ENCODE data around the gene MRE11.
"Not testable (repeated sequence)": the region's sequence is repeated elsewhere in the genome, so short reads cannot be mapped to it uniquely, and the experiment has no call there.

The MRE11 gene

DNA sequence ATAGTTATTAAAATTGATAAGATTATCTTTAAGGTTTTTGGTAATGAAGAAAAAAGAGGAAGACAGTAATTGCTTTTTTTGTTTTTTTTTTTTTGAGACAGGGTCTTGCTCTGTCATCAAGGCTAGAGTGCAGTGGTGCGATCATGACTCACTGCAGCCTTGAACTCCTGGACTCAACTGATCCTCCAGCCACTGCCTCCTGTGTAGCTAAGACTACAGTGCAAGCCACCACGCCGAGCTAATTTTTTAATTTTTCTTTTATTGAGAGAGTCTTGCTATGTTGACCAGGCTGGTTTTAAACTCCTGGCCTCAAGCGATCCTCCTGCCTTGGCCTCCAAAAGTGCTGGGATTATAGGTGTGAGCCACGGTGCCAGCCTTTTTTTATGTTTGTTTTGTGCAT lies 12.9 kb upstream of the MRE11 start:
- H3K4me3 ChIP-seq (ENCODE audit: low read length in 2 of 2); H3K4me1 ChIP-seq (ENCODE audit: control insufficient read depth in 2 of 2, insufficient read depth in 2 of 2, low read length in 2 of 2); H3K9ac ChIP-seq (ENCODE audit: low read depth in 1 of 2, low read length in 2 of 2): not testable (repeated sequence)

DNA sequence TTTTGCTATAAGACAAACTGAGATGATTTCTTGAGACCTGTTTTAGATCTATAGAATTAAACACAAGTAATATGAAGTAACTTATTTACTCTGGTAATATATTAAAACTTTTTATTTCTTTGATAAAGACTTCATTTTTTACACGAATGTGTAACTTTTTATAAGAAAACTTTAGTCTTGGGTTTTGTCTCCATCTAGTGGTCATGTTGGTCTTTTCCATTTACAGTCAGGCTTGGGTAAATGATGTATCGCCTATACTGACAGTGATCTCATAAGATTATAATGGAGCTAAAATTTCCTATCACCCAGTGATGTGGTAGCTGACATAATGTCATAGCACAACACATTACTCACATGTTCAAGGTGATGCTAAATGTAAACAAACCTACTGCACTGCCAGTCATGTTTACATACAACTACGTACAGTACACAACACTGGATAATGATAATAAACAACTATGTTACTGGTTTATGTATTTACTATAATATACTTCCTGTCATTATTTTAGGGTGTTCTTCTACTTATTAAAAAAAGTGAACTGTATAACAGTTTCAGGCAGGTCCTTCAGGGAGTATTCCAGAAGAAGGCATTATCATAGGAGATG lies 11.1 kb upstream of the MRE11 start:
- Histone ChIP-seq H3K4me3 (ENCODE audit: low read length in 2 of 2) (no peak overlapping the region), H3K27ac (ENCODE audit: low read depth in 2 of 2, low read length in 2 of 2) (no peak overlapping the region), H3K27me3 (ENCODE audit: control insufficient read depth in 2 of 2, insufficient read depth in 2 of 2, low read length in 2 of 2) (no peaks in the 10 kb centered on the region), H3K4me1 (ENCODE audit: control insufficient read depth in 2 of 2, insufficient read depth in 2 of 2, low read length in 2 of 2) (no peaks in the 10 kb centered on the region), H3K9ac (ENCODE audit: low read depth in 1 of 2, low read length in 2 of 2) (no peak overlapping the region), H3K9me3 (ENCODE audit: control insufficient read depth in 2 of 2, low read length in 2 of 2) (no peaks in the 10 kb centered on the region), H3K36me3 (ENCODE audit: control insufficient read depth in 2 of 2, insufficient read depth in 2 of 2, low read length in 2 of 2) (peaks cover 11 to 15% of the 10 kb centered on the region in 2 donors)

More for the DNA sequence above, 12.9 kb upstream of the MRE11 start:
- not testable (repeated sequence) for H3K9me3 ChIP-seq (ENCODE audit: control insufficient read depth in 2 of 2, low read length in 2 of 2); H3K27ac ChIP-seq (ENCODE audit: low read depth in 2 of 2, low read length in 2 of 2); H3K27me3 ChIP-seq (ENCODE audit: control insufficient read depth in 2 of 2, insufficient read depth in 2 of 2, low read length in 2 of 2); H3K36me3 ChIP-seq (ENCODE audit: control insufficient read depth in 2 of 2, insufficient read depth in 2 of 2, low read length in 2 of 2)

DNA sequence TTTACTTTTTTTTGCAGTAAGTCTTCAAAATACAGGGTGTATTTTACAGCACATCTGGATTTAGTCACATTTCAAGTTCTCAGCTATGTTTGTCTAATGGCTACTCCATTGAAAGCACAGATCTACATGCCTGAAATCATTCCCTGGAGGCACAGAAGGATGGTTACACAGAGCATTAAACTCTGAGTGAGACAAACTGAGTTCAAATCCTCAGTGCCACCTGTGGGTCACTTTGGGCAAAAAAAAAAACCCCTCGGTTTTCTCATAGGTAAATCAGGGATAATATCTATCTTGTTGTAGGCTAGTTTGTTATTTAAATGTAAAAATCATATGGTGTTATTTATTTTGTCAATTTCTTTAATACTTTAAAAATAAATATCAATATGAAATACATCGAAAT lies 7.9 kb upstream of the MRE11 start:
- Histone ChIP-seq H3K4me3 (ENCODE audit: low read length in 2 of 2) (no peak overlapping the region), H3K9ac (ENCODE audit: low read depth in 1 of 2, low read length in 2 of 2) (no peak overlapping the region), H3K27me3 (ENCODE audit: control insufficient read depth in 2 of 2, insufficient read depth in 2 of 2, low read length in 2 of 2) (no peaks in the 10 kb centered on the region), H3K9me3 (ENCODE audit: control insufficient read depth in 2 of 2, low read length in 2 of 2) (no peaks in the 10 kb centered on the region), H3K4me1 (ENCODE audit: control insufficient read depth in 2 of 2, insufficient read depth in 2 of 2, low read length in 2 of 2) (no peaks in the 10 kb centered on the region), H3K36me3 (ENCODE audit: control insufficient read depth in 2 of 2, insufficient read depth in 2 of 2, low read length in 2 of 2) (peaks cover 35 to 39% of the 10 kb centered on the region in 2 donors), H3K27ac (ENCODE audit: low read depth in 2 of 2, low read length in 2 of 2) (no peak overlapping the region)

DNA sequence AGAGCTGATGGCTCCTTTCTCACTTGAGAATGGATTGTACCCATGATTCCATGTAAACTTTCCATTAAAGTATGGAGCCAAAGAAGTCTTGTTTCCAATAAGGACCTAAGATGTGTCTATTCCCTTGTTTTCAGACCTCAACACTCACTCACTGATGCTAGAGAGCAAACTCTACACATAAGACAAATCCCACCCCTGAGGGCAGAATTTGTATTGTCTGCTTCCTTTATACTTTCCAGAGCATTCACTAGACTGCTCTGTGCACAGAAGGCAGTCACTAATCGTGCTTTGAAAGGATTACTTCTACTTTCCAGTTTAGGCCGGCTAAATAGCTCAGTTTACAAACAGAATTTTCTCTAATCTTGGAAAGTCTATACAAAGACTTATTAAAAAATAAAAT lies 6.5 kb upstream of the MRE11 start:
- Histone ChIP-seq H3K4me3 (ENCODE audit: low read length in 2 of 2) (no peak overlapping the region), H3K9ac (ENCODE audit: low read depth in 1 of 2, low read length in 2 of 2) (no peak overlapping the region), H3K27me3 (ENCODE audit: control insufficient read depth in 2 of 2, insufficient read depth in 2 of 2, low read length in 2 of 2) (no peaks in the 10 kb centered on the region), H3K36me3 (ENCODE audit: control insufficient read depth in 2 of 2, insufficient read depth in 2 of 2, low read length in 2 of 2) (peaks cover 35 to 39% of the 10 kb centered on the region in 2 donors), H3K27ac (ENCODE audit: low read depth in 2 of 2, low read length in 2 of 2) (no peak overlapping the region), H3K9me3 (ENCODE audit: control insufficient read depth in 2 of 2, low read length in 2 of 2) (no peaks in the 10 kb centered on the region), H3K4me1 (ENCODE audit: control insufficient read depth in 2 of 2, insufficient read depth in 2 of 2, low read length in 2 of 2) (no peaks in the 10 kb centered on the region)

DNA sequence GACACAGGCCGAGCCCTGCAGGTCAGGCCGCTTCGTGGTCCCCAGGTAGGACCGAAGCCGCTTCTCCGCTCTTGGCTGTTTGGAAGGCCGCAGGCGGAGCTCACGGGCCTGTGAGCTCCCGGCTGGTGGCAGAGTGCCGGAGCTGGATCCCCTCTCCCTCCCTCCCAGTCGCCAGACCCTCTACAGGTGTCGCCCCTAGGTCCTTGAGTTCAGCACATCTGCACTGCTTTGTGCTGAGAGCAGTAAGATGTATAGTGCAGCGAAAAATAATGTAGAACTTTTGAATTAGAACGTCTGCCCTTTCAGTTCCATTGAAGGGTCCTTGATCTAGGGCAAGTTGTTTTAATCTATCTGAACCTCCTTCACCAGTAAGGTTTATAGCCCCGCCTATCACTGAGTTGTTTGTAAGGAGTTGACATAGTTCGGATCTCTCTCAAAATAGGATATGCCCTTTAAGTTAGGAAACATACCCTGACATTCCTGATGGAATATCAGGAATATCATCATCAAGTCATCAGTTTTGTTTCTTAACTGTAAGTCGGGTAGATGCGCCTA lies 559 bp upstream of the MRE11 start:
- peaks cover 14% of the 10 kb centered on the region in 2 donors for H3K4me1 ChIP-seq (ENCODE audit: control insufficient read depth in 2 of 2, insufficient read depth in 2 of 2, low read length in 2 of 2)
- peaks cover 27 to 35% of the 10 kb centered on the region in 2 donors for H3K36me3 ChIP-seq (ENCODE audit: control insufficient read depth in 2 of 2, insufficient read depth in 2 of 2, low read length in 2 of 2)
- no peaks in the 10 kb centered on the region for H3K9me3 ChIP-seq (ENCODE audit: control insufficient read depth in 2 of 2, low read length in 2 of 2)
- H3K27ac ChIP-seq (ENCODE audit: low read depth in 2 of 2, low read length in 2 of 2): peak overlapping the region; percentile 74 to 75
- H3K27me3 ChIP-seq (ENCODE audit: control insufficient read depth in 2 of 2, insufficient read depth in 2 of 2, low read length in 2 of 2): no peaks in the 10 kb centered on the region
- peak overlapping the region; percentile 88 to 93 for H3K9ac ChIP-seq (ENCODE audit: low read depth in 1 of 2, low read length in 2 of 2)
- H3K4me3 ChIP-seq (ENCODE audit: low read length in 2 of 2): peak overlapping the region; percentile 96

DNA sequence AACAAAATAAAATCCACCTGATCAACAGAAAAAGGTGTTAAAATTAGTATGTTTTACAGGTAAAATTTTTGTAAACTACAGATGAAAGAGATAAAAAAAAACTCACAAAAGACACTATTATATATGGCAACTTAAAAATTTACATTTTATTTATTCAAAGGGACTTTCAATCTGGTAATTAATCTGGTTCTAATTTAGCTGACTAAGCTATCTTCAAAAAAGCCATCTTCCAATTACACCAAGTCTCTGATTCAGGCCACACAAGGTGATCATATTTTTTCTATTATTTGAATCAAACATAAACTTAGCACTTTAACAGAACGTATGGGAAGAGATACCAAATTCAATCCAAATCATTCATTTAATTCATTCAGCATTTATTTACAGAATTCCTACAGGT lies 7.6 kb downstream of the MRE11 start:
- no peaks in the 10 kb centered on the region for H3K27me3 ChIP-seq (ENCODE audit: control insufficient read depth in 2 of 2, insufficient read depth in 2 of 2, low read length in 2 of 2)

DNA sequence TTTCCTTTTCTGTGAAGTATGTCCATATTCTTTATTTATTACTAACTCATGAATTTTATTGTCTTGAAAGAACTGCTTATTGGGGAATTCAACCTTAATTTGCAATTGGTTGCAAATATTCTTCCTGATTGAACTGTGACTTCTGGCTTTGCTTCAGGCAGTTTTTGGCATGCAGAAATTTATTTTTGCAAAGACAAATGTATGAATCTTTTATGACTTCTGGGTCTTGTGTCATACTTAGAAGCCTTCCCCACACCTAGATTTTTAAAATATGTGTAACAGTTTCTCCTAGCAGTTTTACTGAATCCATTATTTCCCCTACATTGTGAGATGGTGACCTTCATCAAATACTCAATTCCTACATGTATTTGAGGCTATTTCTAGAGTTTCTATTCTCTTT lies 12.3 kb downstream of the MRE11 start:
- Histone ChIP-seq H3K36me3 (ENCODE audit: control insufficient read depth in 2 of 2, insufficient read depth in 2 of 2, low read length in 2 of 2) (peaks cover 33 to 34% of the 10 kb centered on the region in 2 donors), H3K4me1 (ENCODE audit: control insufficient read depth in 2 of 2, insufficient read depth in 2 of 2, low read length in 2 of 2) (no peaks in the 10 kb centered on the region), H3K27me3 (ENCODE audit: control insufficient read depth in 2 of 2, insufficient read depth in 2 of 2, low read length in 2 of 2) (no peaks in the 10 kb centered on the region), H3K9me3 (ENCODE audit: control insufficient read depth in 2 of 2, low read length in 2 of 2) (no peaks in the 10 kb centered on the region), H3K27ac (ENCODE audit: low read depth in 2 of 2, low read length in 2 of 2) (no peak overlapping the region), H3K9ac (ENCODE audit: low read depth in 1 of 2, low read length in 2 of 2) (no peak overlapping the region), H3K4me3 (ENCODE audit: low read length in 2 of 2) (no peak overlapping the region)

More for the DNA sequence above, 7.6 kb downstream of the MRE11 start:
- H3K4me1 ChIP-seq (ENCODE audit: control insufficient read depth in 2 of 2, insufficient read depth in 2 of 2, low read length in 2 of 2): no peaks in the 10 kb centered on the region
- H3K36me3 ChIP-seq (ENCODE audit: control insufficient read depth in 2 of 2, insufficient read depth in 2 of 2, low read length in 2 of 2): peaks cover 49 to 52% of the 10 kb centered on the region in 2 donors
- no peaks in the 10 kb centered on the region for H3K9me3 ChIP-seq (ENCODE audit: control insufficient read depth in 2 of 2, low read length in 2 of 2)
- no peak overlapping the region for H3K9ac ChIP-seq (ENCODE audit: low read depth in 1 of 2, low read length in 2 of 2)
- no peak overlapping the region for H3K4me3 ChIP-seq (ENCODE audit: low read length in 2 of 2)
- H3K27ac ChIP-seq (ENCODE audit: low read depth in 2 of 2, low read length in 2 of 2): no peak overlapping the region

DNA sequence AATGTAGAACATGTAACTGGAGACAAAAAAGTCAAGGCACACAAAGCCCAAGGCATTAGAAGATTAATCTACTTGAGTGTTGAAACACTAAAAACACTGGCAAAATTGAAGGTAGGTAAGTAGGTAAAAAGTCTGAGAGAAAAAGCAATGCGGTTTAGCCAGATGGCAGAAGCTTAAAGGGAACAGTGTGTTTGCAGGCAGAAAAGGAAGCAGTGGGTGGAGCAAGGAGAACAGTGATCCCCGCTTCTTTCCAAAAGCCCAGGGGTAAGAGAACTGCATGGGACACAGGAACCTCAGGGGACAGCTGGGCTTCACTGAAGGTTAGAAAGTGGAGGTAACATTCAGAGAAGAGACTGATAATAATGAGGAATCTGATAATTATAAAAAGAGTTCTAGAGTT lies 16.0 kb downstream of the MRE11 start:
- Histone ChIP-seq H3K4me1 (ENCODE audit: control insufficient read depth in 2 of 2, insufficient read depth in 2 of 2, low read length in 2 of 2) (no peaks in the 10 kb centered on the region), H3K4me3 (ENCODE audit: low read length in 2 of 2) (no peak overlapping the region), H3K9me3 (ENCODE audit: control insufficient read depth in 2 of 2, low read length in 2 of 2) (no peaks in the 10 kb centered on the region), H3K27ac (ENCODE audit: low read depth in 2 of 2, low read length in 2 of 2) (no peak overlapping the region), H3K36me3 (ENCODE audit: control insufficient read depth in 2 of 2, insufficient read depth in 2 of 2, low read length in 2 of 2) (peaks cover 9 to 25% of the 10 kb centered on the region in 2 donors), H3K9ac (ENCODE audit: low read depth in 1 of 2, low read length in 2 of 2) (no peak overlapping the region), H3K27me3 (ENCODE audit: control insufficient read depth in 2 of 2, insufficient read depth in 2 of 2, low read length in 2 of 2) (no peaks in the 10 kb centered on the region)

DNA sequence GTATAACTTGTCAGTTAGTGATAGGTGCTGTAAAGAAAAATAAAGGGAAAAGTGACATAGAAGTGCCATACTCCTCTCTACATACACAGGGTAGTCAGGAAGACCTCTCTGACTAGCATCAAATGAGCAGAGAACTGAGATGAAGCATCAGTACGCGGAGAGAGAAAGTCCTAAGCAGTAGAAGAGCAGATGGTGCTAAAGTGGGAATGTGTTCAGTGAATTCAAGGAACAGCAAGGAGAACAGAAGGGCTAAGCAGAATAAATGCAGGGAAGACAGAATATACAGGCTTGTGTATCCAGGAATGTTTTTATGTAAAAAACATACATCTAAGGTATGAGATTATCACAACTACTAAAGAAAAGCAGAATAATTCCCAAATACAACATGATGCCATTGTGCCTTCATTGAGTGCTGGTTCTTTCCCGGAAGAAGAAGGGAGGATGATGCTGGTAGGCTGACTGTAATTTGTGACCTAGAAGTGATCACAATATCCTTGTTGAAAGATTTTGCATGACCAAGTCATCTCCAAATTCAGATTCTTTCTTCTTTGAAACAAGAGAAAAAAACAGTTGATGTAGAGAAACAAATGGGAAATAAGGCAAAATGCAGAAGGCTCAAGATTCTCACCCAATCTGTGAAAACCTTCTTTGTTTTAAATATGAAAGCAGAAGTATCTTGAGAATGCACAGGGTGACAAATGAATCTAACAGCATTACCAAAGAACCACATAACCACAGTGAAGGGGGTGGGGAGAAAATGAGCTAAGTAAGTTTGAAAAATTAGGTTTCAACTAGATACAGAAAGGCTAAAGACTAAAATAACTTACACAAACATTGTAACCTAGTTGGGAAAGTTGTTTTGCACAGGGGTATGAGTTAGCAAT lies 20.5 kb downstream of the MRE11 start:
- H3K4me1 ChIP-seq (ENCODE audit: control insufficient read depth in 2 of 2, insufficient read depth in 2 of 2, low read length in 2 of 2): no peaks in the 10 kb centered on the region
- H3K27me3 ChIP-seq (ENCODE audit: control insufficient read depth in 2 of 2, insufficient read depth in 2 of 2, low read length in 2 of 2): no peaks in the 10 kb centered on the region
- no peak overlapping the region for H3K9ac ChIP-seq (ENCODE audit: low read depth in 1 of 2, low read length in 2 of 2)
- no peak overlapping the region for H3K4me3 ChIP-seq (ENCODE audit: low read length in 2 of 2)
- peaks cover 5 to 18% of the 10 kb centered on the region in 2 donors for H3K36me3 ChIP-seq (ENCODE audit: control insufficient read depth in 2 of 2, insufficient read depth in 2 of 2, low read length in 2 of 2)
- no peak overlapping the region for H3K27ac ChIP-seq (ENCODE audit: low read depth in 2 of 2, low read length in 2 of 2)
- H3K9me3 ChIP-seq (ENCODE audit: control insufficient read depth in 2 of 2, low read length in 2 of 2): no peaks in the 10 kb centered on the region

DNA sequence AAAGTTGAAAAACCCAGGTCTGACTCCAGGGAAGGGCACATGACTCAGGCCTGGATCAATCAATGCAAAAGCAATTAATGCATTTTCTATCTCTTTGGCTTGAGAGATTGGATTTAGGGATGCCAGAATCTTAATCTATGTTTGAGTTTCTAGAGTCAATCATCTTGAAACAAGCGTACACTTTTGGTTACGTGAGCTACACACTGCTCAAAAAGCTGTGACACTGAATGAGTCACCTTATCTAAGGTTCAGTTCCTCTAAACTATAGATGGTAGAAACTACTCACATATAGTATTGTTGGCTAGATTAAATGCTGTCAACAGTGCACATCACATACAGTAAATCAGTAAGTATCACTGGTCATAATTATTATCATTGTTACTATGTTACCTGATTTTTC lies 24.2 kb downstream of the MRE11 start:
- Histone ChIP-seq H3K9ac (ENCODE audit: low read depth in 1 of 2, low read length in 2 of 2) (no peak overlapping the region), H3K4me3 (ENCODE audit: low read length in 2 of 2) (no peak overlapping the region), H3K27me3 (ENCODE audit: control insufficient read depth in 2 of 2, insufficient read depth in 2 of 2, low read length in 2 of 2) (no peaks in the 10 kb centered on the region), H3K27ac (ENCODE audit: low read depth in 2 of 2, low read length in 2 of 2) (no peak overlapping the region), H3K4me1 (ENCODE audit: control insufficient read depth in 2 of 2, insufficient read depth in 2 of 2, low read length in 2 of 2) (no peaks in the 10 kb centered on the region), H3K36me3 (ENCODE audit: control insufficient read depth in 2 of 2, insufficient read depth in 2 of 2, low read length in 2 of 2) (peaks cover 3 to 18% of the 10 kb centered on the region in 2 donors), H3K9me3 (ENCODE audit: control insufficient read depth in 2 of 2, low read length in 2 of 2) (no peaks in the 10 kb centered on the region)
